ENCODE data around the gene PARVA.

PARVA gene

GRCh38 chr11:12377106-12377823, at the start of gene PARVA:
TSS of gene PARVA (plus strand) at chr11:12377571. CDS start at chr11:12377648, 77 bp downstream.
- DNase-seq (ENCODE audit: low spot score), result no peak
- in situ Hi-C loops (cut with MboI; ENCODE audit: low pct_unique_long_range_greater_than_20kb, low sequenced_read_pairs, unreplicated experiment), result no loop called here

DNA sequence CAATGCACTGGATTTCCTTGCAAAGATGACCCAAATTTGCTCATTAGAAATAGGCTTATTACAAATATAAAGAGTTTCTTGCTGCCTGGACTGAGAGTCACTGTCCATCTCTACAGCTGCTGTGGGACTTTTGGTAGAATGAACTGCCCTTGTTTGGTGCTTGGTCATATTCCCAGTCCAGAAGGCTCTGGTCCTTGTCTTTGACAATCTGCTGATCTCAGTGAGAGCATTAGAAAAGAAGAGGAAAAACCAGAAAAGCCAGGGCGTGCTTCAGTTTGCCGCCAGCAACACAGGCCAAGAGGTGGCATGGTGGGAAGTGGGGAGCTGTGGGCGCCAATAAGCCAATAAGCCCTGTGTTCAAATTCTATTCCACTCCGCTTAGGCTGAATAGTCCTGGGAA, 48.2 kb upstream of the PARVA start:
- no peak for TF ChIP-seq CTCF (IDR thresholded peaks at IDR 0.05; ENCODE audit: extremely low read depth, insufficient read depth, missing control alignments)
- DNase-seq (ENCODE audit: low spot score), result no peak
- in situ Hi-C loops (cut with MboI; ENCODE audit: low pct_unique_long_range_greater_than_20kb, low sequenced_read_pairs, unreplicated experiment), result loop anchor here (25.0 kb wide), 1 partner anchor 558 kb away; no protein-coding TSS in a partner anchor

More at GRCh38 chr11:12377106-12377823, at the start of gene PARVA:
- TF ChIP-seq CTCF (IDR thresholded peaks at IDR 0.05; ENCODE audit: extremely low read depth, insufficient read depth, missing control alignments), result no peak

DNA sequence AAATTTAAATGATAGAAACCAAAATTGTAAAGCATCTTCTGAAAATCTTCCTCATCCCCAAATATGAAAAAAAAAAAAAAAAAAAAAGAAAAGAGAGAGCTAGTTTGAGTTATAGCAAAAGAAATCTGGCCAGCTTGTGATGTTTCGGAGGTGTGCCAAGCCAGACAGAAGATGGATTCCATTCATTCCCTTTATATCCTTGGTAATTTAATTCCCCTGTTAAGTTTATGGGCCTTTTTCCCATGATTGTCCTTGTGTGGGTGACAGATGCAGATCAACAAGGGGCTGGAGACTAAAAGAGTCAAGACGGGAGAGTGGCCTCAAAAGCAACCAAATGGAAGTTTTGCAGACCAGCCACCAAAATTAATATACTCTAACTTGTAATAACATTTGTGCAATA, 47.6 kb upstream of the PARVA start:
- in situ Hi-C loops (cut with MboI; ENCODE audit: low pct_unique_long_range_greater_than_20kb, low sequenced_read_pairs, unreplicated experiment), result loop anchor here (25.0 kb wide), 1 partner anchor 558 kb away; no protein-coding TSS in a partner anchor
- no peak for TF ChIP-seq CTCF (IDR thresholded peaks at IDR 0.05; ENCODE audit: extremely low read depth, insufficient read depth, missing control alignments)
- DNase-seq (ENCODE audit: low spot score), result no peak

DNA sequence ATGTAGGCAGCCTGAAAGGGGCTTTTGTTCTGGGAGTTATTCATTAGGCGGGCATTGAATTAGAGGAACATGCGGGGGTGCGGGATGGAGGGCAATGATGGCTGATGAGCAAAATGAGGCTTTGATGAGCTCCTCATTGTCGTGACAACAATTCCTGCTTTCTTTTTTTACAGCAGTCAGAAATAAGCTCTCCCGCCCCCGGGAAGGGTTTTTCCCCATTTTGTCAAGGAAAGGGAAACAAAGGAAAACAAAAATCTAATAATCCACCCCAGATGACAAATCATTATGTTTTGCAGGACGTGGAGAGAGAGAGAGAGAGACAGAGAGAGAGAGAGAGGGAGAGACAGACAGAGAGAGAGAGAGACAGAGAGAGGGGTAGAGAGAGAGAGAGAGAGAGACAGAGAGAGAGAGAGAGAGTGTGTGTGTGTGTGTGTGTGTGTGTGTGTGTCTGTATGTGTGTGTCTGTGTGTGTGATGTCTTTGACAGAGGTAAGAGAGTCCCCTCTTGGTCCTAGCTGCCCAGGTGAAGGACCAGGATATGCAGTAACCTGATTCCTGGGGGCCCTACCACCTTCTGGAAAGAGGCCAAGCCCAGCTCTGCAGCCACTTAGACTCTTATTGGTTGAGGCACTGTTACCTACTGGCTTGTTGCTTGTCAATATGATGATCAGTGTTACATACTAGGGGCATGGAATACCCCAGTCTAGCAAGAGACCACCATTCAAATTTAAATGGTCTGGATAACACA, 46.7 kb upstream of the PARVA start:
- DNase-seq (ENCODE audit: low spot score), result no peak
- TF ChIP-seq CTCF (IDR thresholded peaks at IDR 0.05; ENCODE audit: extremely low read depth, insufficient read depth, missing control alignments), result no peak
- in situ Hi-C loops (cut with MboI; ENCODE audit: low pct_unique_long_range_greater_than_20kb, low sequenced_read_pairs, unreplicated experiment), result loop anchor here (25.0 kb wide), 1 partner anchor 557 kb away; no protein-coding TSS in a partner anchor

DNA sequence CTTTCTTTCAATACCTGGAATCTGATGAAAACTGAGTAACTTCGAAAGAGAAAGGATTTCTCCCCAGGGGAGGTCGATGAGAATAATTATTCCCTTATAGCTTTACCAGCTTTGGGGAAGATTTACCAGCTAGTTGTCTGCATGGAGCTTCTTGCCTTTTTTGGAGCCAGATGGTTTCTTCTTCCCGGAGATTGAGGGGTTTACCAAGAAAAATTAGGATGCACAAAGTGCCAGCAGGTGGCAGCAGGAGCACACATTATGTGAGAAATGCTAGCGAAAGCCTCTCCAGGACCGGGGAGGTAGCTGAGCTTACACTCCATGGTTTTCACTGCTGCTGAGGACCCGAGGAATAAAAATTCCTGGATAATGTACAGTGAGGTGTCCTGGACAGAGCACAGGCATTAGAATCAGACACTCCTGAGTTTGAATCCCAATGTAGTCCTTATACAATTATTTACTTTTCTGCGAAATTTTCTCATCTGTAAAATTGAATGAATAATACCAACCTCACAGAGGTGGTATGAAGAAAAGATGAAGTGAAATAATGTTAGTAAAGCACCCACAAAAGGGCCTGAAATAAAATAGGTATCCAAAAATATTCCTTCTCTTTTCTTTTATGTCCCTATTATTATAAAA, 46.0 kb upstream of the PARVA start:
- in situ Hi-C loops (cut with MboI; ENCODE audit: low pct_unique_long_range_greater_than_20kb, low sequenced_read_pairs, unreplicated experiment), result loop anchor here (25.0 kb wide), 1 partner anchor 556 kb away; no protein-coding TSS in a partner anchor
- peak; percentile 77 for TF ChIP-seq CTCF (IDR thresholded peaks at IDR 0.05; ENCODE audit: extremely low read depth, insufficient read depth, missing control alignments)
- DNase-seq (ENCODE audit: low spot score), result peak; percentile 37

GRCh38 chr11:12343526-12343925, 33.8 kb upstream of the PARVA start:
- in situ Hi-C loops (cut with MboI; ENCODE audit: low pct_unique_long_range_greater_than_20kb, low sequenced_read_pairs, unreplicated experiment), result loop anchor here (25.0 kb wide), 1 partner anchor 544 kb away; no protein-coding TSS in a partner anchor
- TF ChIP-seq CTCF (IDR thresholded peaks at IDR 0.05; ENCODE audit: extremely low read depth, insufficient read depth, missing control alignments), result no peak
- DNase-seq (ENCODE audit: low spot score), result no peak
